ENCODE data around the gene EFCAB9.
"Not testable (repeated sequence)": the region's sequence is repeated elsewhere in the genome, so short reads cannot be mapped to it uniquely, and the experiment has no call there.

Gene EFCAB9

GRCh38 chr5:172193872-172194271 lies at the start of gene EFCAB9:
Gene EFCAB9 (plus strand): TSS chr5:172194172. CDS start chr5:172194173, 1 bp downstream.
- H3K27ac ChIP-seq, result no peak within 1 kb of the TSS
- DNase-seq (ENCODE audit: low read depth, low spot score), result no peak

GRCh38 chr5:172144291-172144815 lies 49.6 kb upstream of the EFCAB9 start:
- DNase-seq (ENCODE audit: low read depth, low spot score), result no peak
- H3K27ac ChIP-seq, result no peak overlapping the region

- no peak for DNase-seq (ENCODE audit: low read depth, low spot score)
- H3K27ac ChIP-seq, result no peak overlapping the region
These were observed 48.8 kb upstream of the EFCAB9 start for GRCh38 chr5:172144931-172145869.

GRCh38 chr5:172145870-172146747 lies 47.9 kb upstream of the EFCAB9 start:
- no peak for DNase-seq (ENCODE audit: low read depth, low spot score)
- no peak overlapping the region for H3K27ac ChIP-seq

GRCh38 chr5:172146748-172147092 lies 47.3 kb upstream of the EFCAB9 start:
- no peak for DNase-seq (ENCODE audit: low read depth, low spot score)
- H3K27ac ChIP-seq, result no peak overlapping the region

GRCh38 chr5:172147857-172148256 lies 46.1 kb upstream of the EFCAB9 start:
- H3K27ac ChIP-seq, result no peak overlapping the region
- no peak for DNase-seq (ENCODE audit: low read depth, low spot score)

GRCh38 chr5:172148381-172148780 lies 45.6 kb upstream of the EFCAB9 start:
- no peak for DNase-seq (ENCODE audit: low read depth, low spot score)
- H3K27ac ChIP-seq, result no peak overlapping the region

GRCh38 chr5:172149073-172149472 lies 44.9 kb upstream of the EFCAB9 start:
- no peak overlapping the region for H3K27ac ChIP-seq
- no peak for DNase-seq (ENCODE audit: low read depth, low spot score)

- not testable (repeated sequence) for DNase-seq (ENCODE audit: low read depth, low spot score); H3K27ac ChIP-seq
These were observed 44.5 kb upstream of the EFCAB9 start for GRCh38 chr5:172149481-172149880.

GRCh38 chr5:172150514-172151425 lies 43.2 kb upstream of the EFCAB9 start:
- DNase-seq (ENCODE audit: low read depth, low spot score), result no peak
- no peak overlapping the region for H3K27ac ChIP-seq

- H3K27ac ChIP-seq, result no peak overlapping the region
- DNase-seq (ENCODE audit: low read depth, low spot score), result no peak
These were observed 42.2 kb upstream of the EFCAB9 start for GRCh38 chr5:172151661-172152210.

- no peak overlapping the region for H3K27ac ChIP-seq
- DNase-seq (ENCODE audit: low read depth, low spot score), result no peak
These were observed 40.3 kb upstream of the EFCAB9 start for GRCh38 chr5:172153695-172154094.

GRCh38 chr5:172155101-172155500 lies 38.9 kb upstream of the EFCAB9 start:
- not testable (repeated sequence) for DNase-seq (ENCODE audit: low read depth, low spot score)

GRCh38 chr5:172156541-172156994 lies 37.4 kb upstream of the EFCAB9 start:
- DNase-seq (ENCODE audit: low read depth, low spot score), result no peak
- no peak overlapping the region for H3K27ac ChIP-seq

More at GRCh38 chr5:172155101-172155500, 38.9 kb upstream of the EFCAB9 start:
- H3K27ac ChIP-seq, result not testable (repeated sequence)

GRCh38 chr5:172159016-172159415 lies 35.0 kb upstream of the EFCAB9 start:
- no peak for DNase-seq (ENCODE audit: low read depth, low spot score)
- H3K27ac ChIP-seq, result no peak overlapping the region

GRCh38 chr5:172160506-172160905 lies 33.5 kb upstream of the EFCAB9 start:
- no peak for DNase-seq (ENCODE audit: low read depth, low spot score)
- H3K27ac ChIP-seq, result no peak overlapping the region

- no peak overlapping the region for H3K27ac ChIP-seq
- DNase-seq (ENCODE audit: low read depth, low spot score), result no peak
These were observed 31.5 kb upstream of the EFCAB9 start for GRCh38 chr5:172162323-172162986.

GRCh38 chr5:172162987-172163343 lies 31.0 kb upstream of the EFCAB9 start:
- DNase-seq (ENCODE audit: low read depth, low spot score), result no peak
- H3K27ac ChIP-seq, result no peak overlapping the region

GRCh38 chr5:172163346-172163745 lies 30.6 kb upstream of the EFCAB9 start:
- no peak for DNase-seq (ENCODE audit: low read depth, low spot score)
- no peak overlapping the region for H3K27ac ChIP-seq
